HG03103 (cell line): ENCODE results near the gene NDUFV1.
"Not testable (repeated sequence)": the region's sequence is repeated elsewhere in the genome, so short reads cannot be mapped to it uniquely, and the experiment has no call there.

ENCODE experiments used
- ATAC-seq: cut with Tn5 transposase; IDR thresholded peaks from one replicate; pipeline ENCODE4 v1.9.1; 2021; ENCODE audit warnings: low read depth; ENCODE audit not compliant: unreplicated experiment

NDUFV1 gene

DNA sequence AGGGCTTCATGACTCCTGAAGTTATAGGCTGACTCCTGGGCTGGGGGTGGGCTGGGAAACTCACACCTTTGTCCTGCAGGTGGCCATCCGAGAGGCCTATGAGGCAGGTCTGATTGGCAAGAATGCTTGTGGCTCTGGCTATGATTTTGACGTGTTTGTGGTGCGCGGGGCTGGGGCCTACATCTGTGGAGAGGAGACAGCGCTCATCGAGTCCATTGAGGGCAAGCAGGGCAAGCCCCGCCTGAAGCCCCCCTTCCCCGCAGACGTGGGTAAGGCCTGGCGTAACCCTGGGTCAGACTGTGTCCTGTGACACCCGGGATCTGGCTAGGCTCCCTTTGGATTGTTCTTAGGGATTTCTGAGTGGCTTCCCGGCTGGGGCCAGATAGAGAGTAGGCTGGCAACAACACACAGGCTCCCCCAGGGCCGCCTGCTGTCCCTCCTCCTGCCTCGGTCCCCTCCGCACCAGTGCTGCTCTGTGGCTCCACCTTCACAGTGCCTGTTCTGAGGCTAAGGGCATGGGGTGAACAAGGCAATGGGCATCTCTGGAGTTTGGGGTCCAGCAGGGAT lies 3.6 kb downstream of the NDUFV1 start:
- ATAC-seq: no peak

DNA sequence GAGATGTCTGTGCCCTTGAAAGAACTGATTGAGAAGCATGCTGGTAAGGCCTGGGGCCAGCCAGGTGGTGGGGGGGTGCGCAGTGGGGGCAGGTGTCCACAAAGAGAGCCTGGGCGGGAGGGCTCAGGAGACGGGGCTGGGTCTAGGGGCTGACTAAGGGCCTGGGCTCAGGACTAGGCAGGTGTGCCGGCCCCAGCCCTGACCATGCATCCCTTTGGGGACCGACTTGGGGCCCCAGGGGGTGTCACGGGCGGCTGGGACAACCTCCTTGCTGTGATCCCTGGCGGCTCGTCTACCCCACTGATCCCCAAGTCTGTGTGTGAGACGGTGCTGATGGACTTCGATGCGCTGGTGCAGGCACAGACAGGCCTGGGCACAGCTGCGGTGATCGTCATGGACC lies 4.4 kb downstream of the NDUFV1 start:
- ATAC-seq: no peak

DNA sequence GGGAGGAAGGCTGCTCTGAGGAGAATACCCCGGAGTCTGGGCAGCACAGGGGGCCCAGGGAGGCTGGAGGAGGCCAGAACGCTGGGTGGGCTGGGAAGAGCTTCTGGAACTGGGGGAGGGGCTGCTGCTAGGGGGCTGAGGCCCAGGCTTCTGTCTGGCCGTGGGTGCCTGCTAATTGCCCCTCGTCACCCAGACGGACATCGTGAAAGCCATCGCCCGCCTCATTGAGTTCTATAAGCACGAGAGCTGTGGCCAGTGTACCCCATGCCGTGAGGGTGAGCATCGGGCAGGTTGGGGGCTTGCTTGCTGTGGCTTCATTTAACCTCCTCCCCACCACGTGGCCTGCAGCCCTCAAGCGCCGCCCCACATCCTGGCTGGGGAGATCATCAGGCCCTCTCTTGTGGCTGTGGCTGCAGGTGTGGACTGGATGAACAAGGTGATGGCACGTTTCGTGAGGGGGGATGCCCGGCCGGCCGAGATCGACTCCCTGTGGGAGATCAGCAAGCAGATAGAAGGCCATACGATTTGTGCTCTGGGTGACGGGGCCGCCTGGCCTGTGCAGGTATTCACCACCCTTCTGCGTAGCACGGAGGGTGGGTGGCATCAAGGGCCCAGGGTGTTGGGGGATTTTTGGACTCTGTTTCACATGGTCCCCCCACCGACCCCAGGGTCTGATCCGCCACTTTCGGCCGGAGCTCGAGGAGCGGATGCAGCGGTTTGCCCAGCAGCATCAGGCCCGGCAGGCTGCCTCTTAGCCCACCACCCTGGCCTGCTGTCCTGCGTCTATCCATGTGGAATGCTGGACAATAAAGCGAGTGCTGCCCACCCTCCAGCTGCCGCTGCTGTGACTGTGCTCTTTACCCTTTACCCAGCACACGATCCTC lies 5.2 kb downstream of the NDUFV1 start:
- ATAC-seq: no peak

GRCh38 chr11:67612751-67613150 lies 6.0 kb downstream of the NDUFV1 start:
- ATAC-seq: no peak

GRCh38 chr11:67613313-67613959 lies 6.7 kb downstream of the NDUFV1 start:
- no peak for ATAC-seq

DNA sequence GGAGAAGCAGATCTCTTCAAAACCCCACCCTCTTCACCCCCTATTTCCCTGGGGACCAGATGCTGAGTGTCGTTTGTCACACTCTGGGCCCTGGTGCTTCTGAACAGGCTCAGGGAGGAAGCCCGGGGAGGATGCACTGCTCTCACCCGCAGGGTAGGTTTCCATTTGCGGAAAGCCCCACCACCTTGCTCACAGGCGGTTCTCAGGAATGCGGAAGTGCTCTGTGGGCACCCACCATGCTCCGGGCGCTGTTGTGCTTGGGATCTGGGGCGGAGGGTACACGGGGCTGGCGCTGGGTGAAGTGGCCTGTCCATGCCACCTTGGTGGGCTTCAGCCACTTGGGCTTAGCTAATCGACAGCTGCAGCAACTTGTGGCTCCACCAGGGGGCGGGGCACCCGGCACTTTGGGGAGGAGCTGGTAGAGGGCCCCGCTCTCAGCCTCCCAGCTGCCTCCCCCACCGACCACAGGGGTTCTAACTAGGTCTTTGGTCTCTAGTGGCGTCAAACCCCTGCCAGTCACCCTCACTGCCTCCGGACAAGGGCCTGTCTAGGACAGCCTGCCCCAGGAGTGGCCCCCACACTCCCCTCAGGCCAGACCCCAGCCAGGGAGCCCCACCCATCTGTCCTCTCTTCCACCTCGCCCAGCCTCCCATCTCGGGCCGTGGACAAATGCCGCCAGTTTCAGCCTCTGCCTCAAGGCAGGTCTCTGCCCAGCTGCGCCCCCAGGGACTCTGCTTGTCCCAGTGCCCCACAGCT lies 7.4 kb downstream of the NDUFV1 start:
- peak; percentile 69 for ATAC-seq

GRCh38 chr11:67614730-67615714 lies 8.3 kb downstream of the NDUFV1 start:
- ATAC-seq: no peak

GRCh38 chr11:67615728-67616430 lies 9.1 kb downstream of the NDUFV1 start:
- no peak for ATAC-seq

- ATAC-seq: no peak
Measured at GRCh38 chr11:67616431-67617242, 9.9 kb downstream of the NDUFV1 start.

DNA sequence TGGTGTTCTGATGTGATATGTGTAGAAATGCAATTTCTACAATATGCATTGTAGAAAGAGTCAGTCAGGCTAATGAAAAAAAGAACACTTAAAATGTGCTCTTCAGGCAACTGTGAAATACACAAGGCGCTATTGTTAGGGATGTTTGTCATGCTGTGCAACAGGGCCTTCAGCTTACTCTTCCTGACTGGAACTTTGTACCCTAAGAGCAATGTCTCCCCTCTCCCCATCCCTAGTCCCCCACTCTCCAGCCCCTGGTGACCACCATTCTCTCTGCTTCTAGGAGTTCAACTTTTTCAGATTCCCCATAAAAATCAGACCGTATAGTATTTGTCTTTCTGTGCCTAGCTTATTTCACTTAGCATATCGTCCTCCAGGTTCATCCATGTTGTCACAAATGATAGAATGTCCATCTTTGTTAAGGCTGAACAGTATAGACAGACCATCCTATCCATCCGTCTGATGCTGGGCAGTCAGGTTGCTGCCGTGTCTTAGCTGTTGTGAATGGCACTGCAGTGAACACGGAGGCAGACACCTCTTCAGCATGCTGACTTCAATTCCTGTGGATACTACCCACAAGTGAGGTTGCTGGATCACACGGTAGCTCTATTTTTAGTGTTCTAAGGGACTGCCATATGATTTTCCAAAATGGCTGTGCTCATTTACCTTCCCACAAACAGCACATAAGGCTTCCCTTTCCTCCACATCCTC lies 10.7 kb downstream of the NDUFV1 start:
- no peak for ATAC-seq

GRCh38 chr11:67618901-67619659 lies 12.3 kb downstream of the NDUFV1 start:
- not testable (repeated sequence) for ATAC-seq

DNA sequence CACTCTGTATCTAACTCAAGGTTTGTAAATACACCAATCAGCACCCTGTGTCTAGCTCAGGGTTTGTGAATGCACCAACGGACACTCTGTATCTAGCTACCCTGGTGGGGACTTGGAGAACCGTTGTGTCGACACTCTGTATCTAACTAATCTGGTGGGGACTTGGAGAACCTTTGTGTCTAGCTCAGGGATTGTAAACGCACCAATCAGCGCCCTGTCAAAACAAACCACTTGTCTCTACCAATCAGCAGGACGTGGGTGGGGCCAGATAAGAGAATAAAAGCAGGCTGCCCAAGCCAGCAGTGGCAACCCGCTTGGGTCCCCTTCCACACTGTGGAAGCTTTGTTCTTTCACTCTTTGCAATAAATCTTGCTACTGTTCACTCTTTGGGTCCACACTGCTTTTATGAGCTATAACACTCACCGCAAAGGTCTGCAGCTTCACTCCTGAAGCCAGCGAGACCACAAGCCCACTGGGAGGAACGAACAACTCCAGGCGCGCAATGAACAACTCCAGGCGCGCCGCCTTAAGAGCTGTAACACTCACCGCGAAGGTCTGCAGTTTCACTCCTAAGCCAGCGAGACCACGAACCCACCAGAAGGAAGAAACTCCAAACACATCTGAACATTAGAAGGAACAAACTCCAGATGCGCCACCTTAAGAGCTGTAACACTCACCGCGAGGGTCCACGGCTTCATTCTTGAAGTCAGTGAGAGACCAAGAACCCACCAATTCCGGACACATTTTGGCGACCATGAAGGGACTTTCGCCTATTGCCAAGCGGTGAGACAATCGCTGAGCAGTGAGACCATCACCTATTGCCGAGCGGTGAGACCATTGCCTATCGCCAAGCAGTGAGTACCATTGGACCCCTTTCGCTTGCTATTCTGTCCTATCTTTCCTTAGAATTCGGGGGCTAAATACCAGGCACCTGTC lies 13.2 kb downstream of the NDUFV1 start:
- not testable (repeated sequence) for ATAC-seq

- not testable (repeated sequence) for ATAC-seq
Measured at GRCh38 chr11:67620621-67621020, 13.9 kb downstream of the NDUFV1 start.

GRCh38 chr11:67621928-67622327 lies 15.2 kb downstream of the NDUFV1 start:
- not testable (repeated sequence) for ATAC-seq

- ATAC-seq: not testable (repeated sequence)
Measured at GRCh38 chr11:67622905-67623304, 16.2 kb downstream of the NDUFV1 start.

DNA sequence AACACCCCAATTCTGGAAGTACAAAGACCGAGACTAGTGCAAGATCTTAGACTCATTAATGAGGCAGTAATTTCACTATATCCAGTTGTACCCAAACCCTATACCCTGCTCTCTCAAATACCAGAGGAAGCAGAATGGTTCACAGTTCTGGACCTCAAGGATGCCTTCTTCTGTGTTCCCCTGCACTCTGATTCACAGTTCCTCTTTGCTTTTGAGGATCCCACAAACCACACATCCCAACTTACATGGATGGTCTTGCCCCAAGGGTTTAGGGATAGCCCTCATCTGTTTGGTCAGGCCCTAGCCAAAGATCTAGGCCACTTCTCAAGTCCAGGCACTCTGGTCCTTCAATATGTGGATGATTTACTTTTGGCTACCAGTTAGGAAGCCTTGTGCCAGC lies 17.1 kb downstream of the NDUFV1 start:
- not testable (repeated sequence) for ATAC-seq
